NB4 (cell line): Measurements from ENCODE around the gene CCDC85A.

Experiments used
- POLR2A ChIP-seq: IDR thresholded peaks from 2 replicates; pipeline ENCODE4 v1.6.1; 2011; ENCODE audit warnings: mild to moderate bottlenecking; ENCODE audit not compliant: insufficient read length; ENCODE audit errors: extremely low read depth
- TF ChIP-seq, protein P1 (sequence below): IDR thresholded peaks from one replicate; pipeline ENCODE4 v1.5.1; 2012; ENCODE audit warnings: low read depth, low read length

- TF ChIP-seq, protein P1, sequence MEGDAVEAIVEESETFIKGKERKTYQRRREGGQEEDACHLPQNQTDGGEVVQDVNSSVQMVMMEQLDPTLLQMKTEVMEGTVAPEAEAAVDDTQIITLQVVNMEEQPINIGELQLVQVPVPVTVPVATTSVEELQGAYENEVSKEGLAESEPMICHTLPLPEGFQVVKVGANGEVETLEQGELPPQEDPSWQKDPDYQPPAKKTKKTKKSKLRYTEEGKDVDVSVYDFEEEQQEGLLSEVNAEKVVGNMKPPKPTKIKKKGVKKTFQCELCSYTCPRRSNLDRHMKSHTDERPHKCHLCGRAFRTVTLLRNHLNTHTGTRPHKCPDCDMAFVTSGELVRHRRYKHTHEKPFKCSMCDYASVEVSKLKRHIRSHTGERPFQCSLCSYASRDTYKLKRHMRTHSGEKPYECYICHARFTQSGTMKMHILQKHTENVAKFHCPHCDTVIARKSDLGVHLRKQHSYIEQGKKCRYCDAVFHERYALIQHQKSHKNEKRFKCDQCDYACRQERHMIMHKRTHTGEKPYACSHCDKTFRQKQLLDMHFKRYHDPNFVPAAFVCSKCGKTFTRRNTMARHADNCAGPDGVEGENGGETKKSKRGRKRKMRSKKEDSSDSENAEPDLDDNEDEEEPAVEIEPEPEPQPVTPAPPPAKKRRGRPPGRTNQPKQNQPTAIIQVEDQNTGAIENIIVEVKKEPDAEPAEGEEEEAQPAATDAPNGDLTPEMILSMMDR: no peak
- no peak for TF ChIP-seq POLR2A
These were observed 111.9 kb downstream of the CCDC85A start for GRCh38 chr2:56295666-56296065.
